ENCODE data around the gene C1GALT1.

GRCh38 chr7:7271094-7271874 is 88.9 kb downstream of the C1GALT1 start:
- TF ChIP-seq CTCF (IDR thresholded peaks at IDR 0.05; ENCODE audit: borderline replicate concordance, extremely low read depth, low read length, poor library complexity, severe bottlenecking) (no peak), EZH2 (IDR thresholded peaks at IDR 0.05; ENCODE audit: borderline replicate concordance, low read depth, low read length, severe bottlenecking) (no peak)
